HepG2 (cell line): ENCODE results near the gene OSBPL2. TPM values are rescaled to one million over a fixed set of nuclear protein-coding genes. Genes with fewer than 3 reads are reported as not detected.
A peak's percentile ranks its signal among the peaks of the same experiment; 100 is the strongest.

Source experiments
- HDAC2 ChIP-seq: sonication (generic); formaldehyde crosslinking; IDR thresholded peaks from 2 replicates; pipeline ENCODE4 v1.4.0; 2020; ENCODE audit warnings: missing genetic modification reagents
- HNRNPK ChIP-seq: fragments of 200-400 bp; formaldehyde crosslinking; IDR thresholded peaks from 2 replicates; pipeline ENCODE4 v1.6.1; 2018; ENCODE audit warnings: low read length, low read depth, moderate library complexity, mild to moderate bottlenecking; ENCODE audit not compliant: poor library complexity, severe bottlenecking
- HNRNPLL ChIP-seq: fragments of 200-400 bp; formaldehyde crosslinking; IDR thresholded peaks from 2 replicates; pipeline ENCODE4 v1.6.1; 2017; ENCODE audit warnings: mild to moderate bottlenecking, low read depth, low read length; ENCODE audit not compliant: poor library complexity, severe bottlenecking
- KDM5A ChIP-seq: fragments of 200-600 bp; sonication (generic); IDR thresholded peaks from 2 replicates; pipeline ENCODE4 v1.7.0; 2018; ENCODE audit warnings: antibody characterized with exemption, mild to moderate bottlenecking, low read length, borderline replicate concordance
- MBD4 ChIP-seq: IDR thresholded peaks from 2 replicates; pipeline ENCODE4 v1.6.1; 2012; ENCODE audit warnings: low read length, inconsistent platforms, borderline replicate concordance
- NFIB ChIP-seq: sonication (generic); formaldehyde crosslinking; IDR thresholded peaks from 2 replicates; pipeline ENCODE4 v1.9.0; 2021; ENCODE audit warnings: missing genetic modification reagents, mild to moderate bottlenecking, borderline replicate concordance
- NR0B2 ChIP-seq: sonication (generic); formaldehyde crosslinking; IDR thresholded peaks from 2 replicates; pipeline ENCODE4 v1.4.0; 2020; ENCODE audit warnings: mild to moderate bottlenecking, missing genetic modification reagents
- NR2F6 ChIP-seq, 2 experiments: IDR thresholded peaks; 2 replicates each; pipeline ENCODE4 v1.6.1; 2016; ENCODE audit warnings: antibody characterized with exemption in 1 of 2, mild to moderate bottlenecking in 1 of 2
- SNRNP70 ChIP-seq: fragments of 200-400 bp; formaldehyde crosslinking; IDR thresholded peaks from 2 replicates; pipeline ENCODE4 v1.6.1; 2017; ENCODE audit warnings: mild to moderate bottlenecking, low read depth, low read length, moderate library complexity
- YEATS4 ChIP-seq: sonication (generic); formaldehyde crosslinking; IDR thresholded peaks from 2 replicates; pipeline ENCODE4 v1.4.0; 2020; ENCODE audit warnings: missing genetic modification reagents, borderline replicate concordance
- ZFP82 ChIP-seq: sonication (generic); formaldehyde crosslinking; IDR thresholded peaks from 2 replicates; pipeline ENCODE4 v1.5.1; 2020; ENCODE audit warnings: mild to moderate bottlenecking, missing genetic modification reagents, borderline replicate concordance
- ZNF274 ChIP-seq: sonication (generic); formaldehyde crosslinking; IDR thresholded peaks from 2 replicates; pipeline ENCODE4 v1.5.1; 2020; ENCODE audit warnings: mild to moderate bottlenecking, missing genetic modification reagents
- ZNF33B ChIP-seq: sonication (generic); formaldehyde crosslinking; IDR thresholded peaks from 2 replicates; pipeline ENCODE4 v1.5.1; 2020; ENCODE audit warnings: mild to moderate bottlenecking, missing genetic modification reagents
- ZNF460 ChIP-seq: sonication (generic); formaldehyde crosslinking; IDR thresholded peaks from 2 replicates; pipeline ENCODE4 v1.5.1; 2020; ENCODE audit warnings: missing genetic modification reagents, mild to moderate bottlenecking, borderline replicate concordance
- ZNF468 ChIP-seq: sonication (generic); formaldehyde crosslinking; IDR thresholded peaks from 2 replicates; pipeline ENCODE4 v1.8.0; 2022; ENCODE audit warnings: mild to moderate bottlenecking, moderate library complexity, missing genetic modification reagents
- ZNF547 ChIP-seq: sonication (generic); formaldehyde crosslinking; IDR thresholded peaks from 2 replicates; pipeline ENCODE4 v1.5.1; 2020; ENCODE audit warnings: mild to moderate bottlenecking, missing genetic modification reagents
- ZNF768 ChIP-seq: sonication (generic); formaldehyde crosslinking; IDR thresholded peaks from 2 replicates; pipeline ENCODE4 v1.4.0; 2020; ENCODE audit warnings: missing genetic modification reagents
- polyA plus RNA-seq, 8 experiments: library from polyadenylated mRNA; depleted of rRNA in 3 of 8; stranded (reverse) in 7 of 8; unstranded in 1 of 8; fragments of >200 nt; fragmentation: Illumina TruSeq in 4 of 8; extraction: Trizol in 4 of 8; gene quantifications; 2 replicates each; pipeline versions ENCODE4 v1.2.1 to v1.2.3, GENCODE V29; 2011 to 2016; ENCODE audit warnings: low read depth in 4 of 8, missing spikeins in 1 of 8, mixed read lengths in 1 of 8; ENCODE audit not compliant: insufficient read depth in 1 of 8
- total RNA-seq, 5 experiments: library from RNA; depleted of rRNA; stranded (reverse); fragments of >200 nt; fragmentation: Illumina TruSeq; extraction: Trizol; gene quantifications; 2 replicates each; pipeline ENCODE4 v1.2.3, GENCODE V29; 2016; ENCODE audit warnings: low read depth in 1 of 5
- TF ChIP-seq, protein P1 (sequence below): sonication (generic); formaldehyde crosslinking; IDR thresholded peaks from 2 replicates; pipeline ENCODE4 v1.8.1; 2023; ENCODE audit warnings: mild to moderate bottlenecking, inconsistent platforms, moderate library complexity, missing genetic modification reagents, borderline replicate concordance
- TF ChIP-seq, protein P2 (sequence below): sonication (generic); formaldehyde crosslinking; IDR thresholded peaks from 2 replicates; pipeline ENCODE4 v1.8.1; 2023; ENCODE audit warnings: mild to moderate bottlenecking, moderate library complexity, missing genetic modification reagents
- TF ChIP-seq, protein P3 (sequence below): conservative IDR thresholded peaks from 2 replicates; pipeline ENCODE4 v1.6.1; 2018; ENCODE audit warnings: missing genetic modification reagents

OSBPL2 gene
- total and polyA plus RNA-seq, 2 of the 13 experiments (the other 11 are each of a cell fraction or from before 2014, with no cell fraction given): 18.5 to 37.4 TPM

- TF ChIP-seq ZNF468 (CRISPR knock-in tag): 0 out of 2 replicates have a peak, but pooled peaks have one; percentile 68
- TF ChIP-seq ZNF274: 0 out of 2 replicates have a peak, but pooled peaks have one; percentile 32
- no peak for TF ChIP-seq SNRNP70
- no peak for TF ChIP-seq ZNF547 (CRISPR knock-in tag)
- no peak for TF ChIP-seq KDM5A
- TF ChIP-seq NR2F6 (IDR thresholded peaks at IDR 0.05): no peak
- TF ChIP-seq NR2F6 (CRISPR knock-in tag; IDR thresholded peaks at IDR 0.05): 0 out of 2 replicates have a peak, but pooled peaks have one; percentile 12
- TF ChIP-seq, protein P1, sequence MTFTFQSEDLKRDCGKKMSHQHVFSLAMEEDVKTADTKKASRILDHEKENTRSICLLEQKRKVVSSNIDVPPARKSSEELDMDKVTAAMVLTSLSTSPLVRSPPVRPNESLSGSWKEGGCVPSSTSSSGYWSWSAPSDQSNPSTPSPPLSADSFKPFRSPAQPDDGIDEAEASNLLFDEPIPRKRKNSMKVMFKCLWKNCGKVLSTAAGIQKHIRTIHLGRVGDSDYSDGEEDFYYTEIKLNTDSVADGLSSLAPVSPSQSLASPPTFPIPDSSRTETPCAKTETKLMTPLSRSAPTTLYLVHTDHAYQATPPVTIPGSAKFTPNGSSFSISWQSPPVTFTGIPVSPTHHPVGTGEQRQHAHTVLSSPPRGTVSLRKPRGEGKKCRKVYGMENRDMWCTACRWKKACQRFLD (CRISPR knock-in tag): 0 out of 2 replicates have a peak, but pooled peaks have one; percentile 64
- TF ChIP-seq NR0B2 (CRISPR knock-in tag): 0 out of 2 replicates have a peak, but pooled peaks have one; percentile 21
- peak; percentile 0; the same call in 1 of the 2 replicates for TF ChIP-seq ZNF768 (CRISPR knock-in tag)
- 0 out of 2 replicates have a peak, but pooled peaks have one; percentile 8 for TF ChIP-seq HDAC2 (CRISPR knock-in tag)
- TF ChIP-seq HNRNPLL: peak; percentile 63
- no peak for TF ChIP-seq ZNF33B (CRISPR knock-in tag)
- peak; percentile 34 for TF ChIP-seq HNRNPK
- TF ChIP-seq ZNF460: no peak
- TF ChIP-seq, protein P2, sequence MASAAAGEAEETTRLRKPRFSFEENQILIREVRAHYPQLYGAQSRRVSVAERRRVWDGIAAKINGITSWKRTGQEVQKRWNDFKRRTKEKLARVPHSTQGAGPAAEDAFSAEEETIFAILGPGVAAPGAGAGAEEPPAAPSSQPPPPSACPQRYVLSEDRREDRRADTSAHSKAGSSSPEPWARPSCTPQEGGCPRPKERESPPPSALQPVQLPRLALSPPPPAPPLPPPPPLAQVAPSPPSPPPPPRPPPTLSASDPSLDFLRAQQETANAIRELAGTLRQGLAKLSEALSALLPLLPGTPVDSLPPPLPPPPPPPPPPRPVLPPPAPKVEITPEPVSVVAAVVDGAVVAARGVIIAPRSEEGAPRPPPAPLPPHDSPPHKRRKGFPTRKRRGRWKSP: peak; percentile 53; the same call in 1 of the 2 replicates
- TF ChIP-seq YEATS4: no peak
- 0 out of 2 replicates have a peak, but pooled peaks have one; percentile 17 for TF ChIP-seq ZFP82 (CRISPR knock-in tag)
- TF ChIP-seq, protein P3, sequence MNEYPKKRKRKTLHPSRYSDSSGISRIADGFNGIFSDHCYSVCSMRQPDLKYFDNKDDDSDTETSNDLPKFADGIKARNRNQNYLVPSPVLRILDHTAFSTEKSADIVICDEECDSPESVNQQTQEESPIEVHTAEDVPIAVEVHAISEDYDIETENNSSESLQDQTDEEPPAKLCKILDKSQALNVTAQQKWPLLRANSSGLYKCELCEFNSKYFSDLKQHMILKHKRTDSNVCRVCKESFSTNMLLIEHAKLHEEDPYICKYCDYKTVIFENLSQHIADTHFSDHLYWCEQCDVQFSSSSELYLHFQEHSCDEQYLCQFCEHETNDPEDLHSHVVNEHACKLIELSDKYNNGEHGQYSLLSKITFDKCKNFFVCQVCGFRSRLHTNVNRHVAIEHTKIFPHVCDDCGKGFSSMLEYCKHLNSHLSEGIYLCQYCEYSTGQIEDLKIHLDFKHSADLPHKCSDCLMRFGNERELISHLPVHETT (CRISPR knock-in tag): no peak; the same call in 1 of the 2 replicates
- no peak for TF ChIP-seq MBD4
- peak; percentile 75; the same call in 1 of the 2 replicates for TF ChIP-seq NFIB (CRISPR knock-in tag)
Observed at GRCh38 chr20:62220666-62221568, 17.4 kb upstream of the OSBPL2 start (continued).
